Measurements from ENCODE around the gene BRD7.

GRCh38 chr16:50270510-50271147, 98.2 kb downstream of the BRD7 start:
- TF ChIP-seq CTCF (IDR thresholded peaks at IDR 0.05) (no peak), POLR2A (IDR thresholded peaks at IDR 0.05) (no peak), POLR2AphosphoS5 (IDR thresholded peaks at IDR 0.05) (no peak), EP300 (IDR thresholded peaks at IDR 0.05) (no peak)
